ENCODE results near the gene GORASP2. TPM values are rescaled to one million over a fixed set of nuclear protein-coding genes. Genes with fewer than 3 reads are reported as not detected.

The GORASP2 gene
- total RNA-seq, 2 experiments from 2014 or later: 87.3 to 95.7 TPM

DNA sequence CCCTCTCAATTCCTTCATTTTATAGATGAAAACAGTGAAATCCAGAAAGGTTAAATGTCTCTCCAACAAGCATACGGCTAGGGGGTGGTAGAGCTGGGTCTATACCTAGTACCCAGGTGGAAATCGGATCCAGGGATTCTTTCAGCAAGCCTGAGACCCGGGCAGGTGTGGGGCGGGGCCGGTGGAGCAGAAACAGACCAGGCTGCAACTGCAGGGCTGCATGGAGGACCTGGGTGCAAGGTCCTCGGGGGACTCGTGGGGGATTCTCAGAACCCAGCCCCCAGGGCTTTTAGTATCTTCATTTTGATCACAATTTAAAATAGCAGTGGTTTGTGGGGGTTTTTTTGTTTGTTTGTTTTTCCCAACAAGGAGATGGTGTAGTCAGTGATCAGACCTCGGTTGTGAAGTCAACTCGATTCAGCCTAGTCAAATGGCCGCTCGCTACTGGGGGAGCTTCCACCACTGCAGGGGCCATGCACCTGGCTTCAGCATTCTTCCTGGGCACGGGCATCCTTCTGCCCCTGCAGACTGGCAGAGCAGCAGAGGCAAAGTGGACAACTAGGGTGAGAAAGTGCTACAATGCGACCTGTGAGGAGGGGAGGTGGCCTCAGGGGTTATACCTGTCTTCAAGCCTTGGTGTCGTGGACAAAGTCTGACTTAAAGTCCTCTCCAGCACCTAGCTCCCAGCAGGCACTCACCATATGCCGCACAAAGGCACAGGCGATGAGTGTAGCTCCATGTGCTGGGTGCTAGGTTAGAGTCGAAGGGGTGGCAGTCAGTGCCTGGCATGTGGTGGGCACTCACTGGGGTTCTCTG lies 46.3 kb downstream of the GORASP2 start:
- H3K36me3 ChIP-seq (ENCODE audit: insufficient read depth, low read length): no peaks in the 10 kb centered on the region
- no peak for ATAC-seq (ENCODE audit: poor library complexity)
- H3K9me3 ChIP-seq (ENCODE audit: control insufficient read depth in 1 of 2, insufficient read depth in 1 of 2, low read length in 2 of 2): no peaks in the 10 kb centered on the region
- intact Hi-C loops (cut with DNase I, micrococcal nuclease): loop anchor here in 1 of 2 experiments (10.0 kb wide), 1 partner anchor 349 kb away; no protein-coding TSS in a partner anchor
- Mint-ChIP-seq H3K27me3 (no peaks in the 10 kb centered on the region), H3K9me3 (no peaks in the 10 kb centered on the region), H3K4me3 (peak overlapping the region; percentile 35), H3K36me3 (ENCODE audit: low read depth) (no peaks in the 10 kb centered on the region), H3K4me1 (ENCODE audit: low read depth) (peaks cover 12% of the 10 kb centered on the region), H3K27ac (no peak overlapping the region)
- no peak for TF ChIP-seq CTCF (IDR thresholded peaks at IDR 0.05)
- DNase-seq: peak in 1 of 14 experiments; percentile 16
- peaks cover 16% of the 10 kb centered on the region for H3K4me1 ChIP-seq (ENCODE audit: insufficient read depth, low read length)
- no peaks in the 10 kb centered on the region for H3K27me3 ChIP-seq (ENCODE audit: control insufficient read depth in 1 of 2, insufficient read depth in 2 of 2, low read length in 2 of 2)
- no peak overlapping the region for H3K4me3 ChIP-seq (ENCODE audit: low read length)
- ChIA-PET CTCF (interaction anchor here (0.9 to 3.5 kb wide), 2 partner anchors 46 to 442 kb away, joined by 3 to 30 read pairs; partner anchors contain the start of gene GORASP2), POLR2A (interaction anchor here (0.6 to 3.7 kb wide), 2 partner anchors 184 to 286 kb away, joined by 3 to 29 read pairs; partner anchors contain the start of gene TLK1)
- H3K27ac ChIP-seq (ENCODE audit: low read depth in 1 of 2, low read length in 2 of 2): no peak overlapping the region

DNA sequence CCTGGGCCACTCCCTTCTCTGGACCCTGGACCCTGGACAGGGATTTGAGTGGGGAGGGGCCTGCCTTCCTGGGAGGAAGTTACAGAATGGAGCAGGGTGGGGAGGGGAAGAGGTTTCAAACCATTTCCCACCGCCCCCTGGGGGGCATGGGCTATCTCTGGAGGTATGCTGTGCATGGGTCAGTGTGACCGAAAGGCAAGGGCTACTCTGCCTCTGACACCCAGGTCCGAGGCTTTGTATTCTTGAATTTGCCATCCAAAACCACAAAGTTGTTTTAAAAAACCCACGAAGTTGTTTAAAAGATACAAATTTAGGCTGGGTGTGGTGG lies 46.9 kb downstream of the GORASP2 start:
- Histone ChIP-seq H3K9me3 (ENCODE audit: control insufficient read depth in 1 of 2, insufficient read depth in 1 of 2, low read length in 2 of 2) (no peaks in the 10 kb centered on the region), H3K27me3 (ENCODE audit: control insufficient read depth in 1 of 2, insufficient read depth in 2 of 2, low read length in 2 of 2) (no peaks in the 10 kb centered on the region), H3K4me3 (ENCODE audit: low read length) (no peak overlapping the region), H3K36me3 (ENCODE audit: insufficient read depth, low read length) (no peaks in the 10 kb centered on the region), H3K4me1 (ENCODE audit: insufficient read depth, low read length) (peaks cover 16% of the 10 kb centered on the region), H3K27ac (ENCODE audit: low read depth in 1 of 2, low read length in 2 of 2) (no peak overlapping the region)
- intact Hi-C loops (cut with DNase I, micrococcal nuclease): loop anchor here in 1 of 2 experiments (10.0 kb wide), 1 partner anchor 349 kb away; no protein-coding TSS in a partner anchor
- no peak for TF ChIP-seq CTCF (IDR thresholded peaks at IDR 0.05)
- ATAC-seq (ENCODE audit: poor library complexity) (no peak), DNase-seq (no peak)
- peaks cover 12% of the 10 kb centered on the region for H3K4me1 Mint-ChIP-seq (ENCODE audit: low read depth)
- H3K27ac Mint-ChIP-seq: no peak overlapping the region
- no peaks in the 10 kb centered on the region for H3K27me3 Mint-ChIP-seq
- H3K4me3 Mint-ChIP-seq: no peak overlapping the region
- no peaks in the 10 kb centered on the region for H3K36me3 Mint-ChIP-seq (ENCODE audit: low read depth)
- ChIA-PET CTCF (no interaction called here), POLR2A (no interaction called here)
- no peaks in the 10 kb centered on the region for H3K9me3 Mint-ChIP-seq

GRCh38 chr2:170984079-170984478 lies 55.0 kb downstream of the GORASP2 start:
- DNase-seq: no peak
- Histone ChIP-seq H3K9me3 (ENCODE audit: control insufficient read depth in 1 of 2, insufficient read depth in 1 of 2, low read length in 2 of 2) (no peaks in the 10 kb centered on the region), H3K27me3 (ENCODE audit: control insufficient read depth in 1 of 2, insufficient read depth in 2 of 2, low read length in 2 of 2) (no peaks in the 10 kb centered on the region), H3K4me3 (ENCODE audit: low read length) (no peak overlapping the region), H3K4me1 (ENCODE audit: insufficient read depth, low read length) (no peaks in the 10 kb centered on the region), H3K36me3 (ENCODE audit: insufficient read depth, low read length) (no peaks in the 10 kb centered on the region), H3K27ac (ENCODE audit: low read depth in 1 of 2, low read length in 2 of 2) (no peak overlapping the region)
- POLR2A ChIA-PET: interaction anchor here (1.1 kb wide), 1 partner anchor 103 kb away, joined by 4 read pairs; no protein-coding TSS in a partner anchor
- Mint-ChIP-seq H3K27ac (no peak overlapping the region), H3K9me3 (no peaks in the 10 kb centered on the region), H3K36me3 (ENCODE audit: low read depth) (peaks cover 4% of the 10 kb centered on the region), H3K4me1 (ENCODE audit: low read depth) (peaks cover 6% of the 10 kb centered on the region), H3K4me3 (no peak overlapping the region), H3K27me3 (no peaks in the 10 kb centered on the region)
- CTCF ChIA-PET: no interaction called here
- intact Hi-C loops (cut with DNase I, micrococcal nuclease): no loop called here
- ATAC-seq (ENCODE audit: poor library complexity): no peak
- TF ChIP-seq CTCF (IDR thresholded peaks at IDR 0.05): no peak

All from CD4-positive, alpha-beta T cell (primary cell).